ENCODE results near the gene KIR3DL3.
"Not testable (repeated sequence)": the region's sequence is repeated elsewhere in the genome, so short reads cannot be mapped to it uniquely, and the experiment has no call there.

Gene KIR3DL3

GRCh38 chr19:54771018-54771960 lies 47.0 kb downstream of the KIR3DL3 start:
- H3K27ac ChIP-seq (ENCODE audit: low read depth, low read length); H3K9ac ChIP-seq (ENCODE audit: low read length); H3K4me3 ChIP-seq (ENCODE audit: low read length); H3K36me3 ChIP-seq (ENCODE audit: control insufficient read depth, insufficient read depth, low read length); H3K4me1 ChIP-seq (ENCODE audit: control insufficient read depth, insufficient read depth, low read length); H3K27me3 ChIP-seq (ENCODE audit: control insufficient read depth, insufficient read depth, low read length): not testable (repeated sequence)

GRCh38 chr19:54772666-54773065 lies 48.4 kb downstream of the KIR3DL3 start:
- not testable (repeated sequence) for H3K36me3 ChIP-seq (ENCODE audit: control insufficient read depth, insufficient read depth, low read length); H3K4me1 ChIP-seq (ENCODE audit: control insufficient read depth, insufficient read depth, low read length); H3K4me3 ChIP-seq (ENCODE audit: low read length); H3K9ac ChIP-seq (ENCODE audit: low read length); H3K27ac ChIP-seq (ENCODE audit: low read depth, low read length); H3K27me3 ChIP-seq (ENCODE audit: control insufficient read depth, insufficient read depth, low read length)

GRCh38 chr19:54775095-54775815 lies 51.0 kb downstream of the KIR3DL3 start:
- H3K4me1 ChIP-seq (ENCODE audit: control insufficient read depth, insufficient read depth, low read length); H3K27ac ChIP-seq (ENCODE audit: low read depth, low read length); H3K4me3 ChIP-seq (ENCODE audit: low read length); H3K9ac ChIP-seq (ENCODE audit: low read length); H3K27me3 ChIP-seq (ENCODE audit: control insufficient read depth, insufficient read depth, low read length); H3K36me3 ChIP-seq (ENCODE audit: control insufficient read depth, insufficient read depth, low read length): not testable (repeated sequence)

DNA sequence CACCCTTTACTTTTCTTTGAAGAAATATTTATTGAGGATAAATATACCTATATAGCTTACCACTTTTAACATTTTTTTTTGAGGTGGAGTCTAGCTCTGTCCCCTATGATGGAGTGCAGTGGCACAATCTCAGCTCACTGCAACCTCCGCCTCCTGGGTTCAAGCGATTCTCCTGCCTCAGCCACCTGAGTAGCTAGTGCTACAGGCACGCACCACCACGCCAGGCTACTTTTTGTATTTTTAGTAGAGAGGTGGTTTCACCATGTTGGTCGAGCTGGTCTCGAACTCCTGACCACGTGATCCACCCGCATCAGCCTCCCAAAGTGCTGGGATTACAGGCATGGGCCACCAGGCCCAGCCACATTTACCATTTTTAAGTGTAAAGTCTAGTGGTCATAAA lies 51.6 kb downstream of the KIR3DL3 start:
- not testable (repeated sequence) for H3K4me1 ChIP-seq (ENCODE audit: control insufficient read depth, insufficient read depth, low read length); H3K27me3 ChIP-seq (ENCODE audit: control insufficient read depth, insufficient read depth, low read length); H3K36me3 ChIP-seq (ENCODE audit: control insufficient read depth, insufficient read depth, low read length); H3K9ac ChIP-seq (ENCODE audit: low read length); H3K27ac ChIP-seq (ENCODE audit: low read depth, low read length); H3K4me3 ChIP-seq (ENCODE audit: low read length)

- not testable (repeated sequence) for H3K4me1 ChIP-seq (ENCODE audit: control insufficient read depth, insufficient read depth, low read length); H3K4me3 ChIP-seq (ENCODE audit: low read length); H3K9ac ChIP-seq (ENCODE audit: low read length); H3K36me3 ChIP-seq (ENCODE audit: control insufficient read depth, insufficient read depth, low read length); H3K27ac ChIP-seq (ENCODE audit: low read depth, low read length); H3K27me3 ChIP-seq (ENCODE audit: control insufficient read depth, insufficient read depth, low read length)
Observed at GRCh38 chr19:54777851-54778250, 53.6 kb downstream of the KIR3DL3 start.

DNA sequence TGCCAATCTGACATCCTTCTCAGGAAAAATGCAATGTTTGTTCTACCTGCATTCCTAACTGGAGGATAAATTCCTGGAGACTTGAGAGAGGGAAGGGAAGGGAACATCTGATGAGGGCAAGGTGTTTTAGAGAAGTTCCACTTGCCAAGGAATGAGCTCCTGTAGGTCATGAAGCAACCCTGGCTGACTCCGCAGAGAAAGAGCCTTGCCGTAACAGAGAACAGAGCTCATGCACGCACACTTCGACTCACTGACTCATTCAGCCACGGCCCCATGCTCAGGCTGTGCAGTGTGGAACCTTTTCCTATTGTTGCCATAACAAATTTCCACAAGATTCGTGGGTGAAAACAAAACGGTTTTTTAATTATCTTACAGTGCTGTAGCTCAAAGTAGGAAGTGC lies 54.7 kb downstream of the KIR3DL3 start:
- H3K27me3 ChIP-seq (ENCODE audit: control insufficient read depth, insufficient read depth, low read length); H3K4me3 ChIP-seq (ENCODE audit: low read length); H3K4me1 ChIP-seq (ENCODE audit: control insufficient read depth, insufficient read depth, low read length); H3K27ac ChIP-seq (ENCODE audit: low read depth, low read length); H3K9ac ChIP-seq (ENCODE audit: low read length); H3K36me3 ChIP-seq (ENCODE audit: control insufficient read depth, insufficient read depth, low read length): not testable (repeated sequence)

GRCh38 chr19:54782916-54783315 lies 58.7 kb downstream of the KIR3DL3 start:
- not testable (repeated sequence) for H3K4me1 ChIP-seq (ENCODE audit: control insufficient read depth, insufficient read depth, low read length); H3K27ac ChIP-seq (ENCODE audit: low read depth, low read length)

More at GRCh38 chr19:54782916-54783315, 58.7 kb downstream of the KIR3DL3 start:
- not testable (repeated sequence) for H3K4me3 ChIP-seq (ENCODE audit: low read length); H3K36me3 ChIP-seq (ENCODE audit: control insufficient read depth, insufficient read depth, low read length); H3K9ac ChIP-seq (ENCODE audit: low read length); H3K27me3 ChIP-seq (ENCODE audit: control insufficient read depth, insufficient read depth, low read length)

Measured in rectal smooth muscle tissue (tissue), 1 donor.